ENCODE data around the gene FHDC1. TPM values are rescaled to one million over a fixed set of nuclear protein-coding genes. Genes with fewer than 3 reads are reported as not detected.

The FHDC1 gene
- total RNA-seq, 1 donor from 2014 or later: 0.75 TPM

DNA sequence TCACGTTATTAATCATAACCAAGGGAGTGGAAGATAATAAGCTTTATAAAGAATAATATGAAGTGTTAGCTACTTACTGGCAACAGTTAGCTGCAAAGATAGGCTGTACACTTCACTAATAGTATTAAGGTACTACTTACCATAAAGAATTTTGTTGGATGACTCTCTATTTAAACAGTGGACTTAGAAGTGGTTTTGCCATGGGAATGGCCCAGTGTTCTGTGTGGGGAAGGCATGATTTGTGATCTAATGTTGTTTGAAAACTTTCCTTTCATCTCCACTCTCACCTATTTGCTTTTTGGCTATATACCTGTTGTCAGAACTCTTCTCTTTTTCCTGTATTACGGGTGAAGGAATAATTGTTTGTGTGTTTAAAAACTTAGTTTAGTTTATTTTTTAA lies 23.0 kb downstream of the FHDC1 start:
- DNase-seq (ENCODE audit: low spot score in 2 of 2): no peak
- H3K27ac ChIP-seq: no peak overlapping the region
- TF ChIP-seq, protein P1, sequence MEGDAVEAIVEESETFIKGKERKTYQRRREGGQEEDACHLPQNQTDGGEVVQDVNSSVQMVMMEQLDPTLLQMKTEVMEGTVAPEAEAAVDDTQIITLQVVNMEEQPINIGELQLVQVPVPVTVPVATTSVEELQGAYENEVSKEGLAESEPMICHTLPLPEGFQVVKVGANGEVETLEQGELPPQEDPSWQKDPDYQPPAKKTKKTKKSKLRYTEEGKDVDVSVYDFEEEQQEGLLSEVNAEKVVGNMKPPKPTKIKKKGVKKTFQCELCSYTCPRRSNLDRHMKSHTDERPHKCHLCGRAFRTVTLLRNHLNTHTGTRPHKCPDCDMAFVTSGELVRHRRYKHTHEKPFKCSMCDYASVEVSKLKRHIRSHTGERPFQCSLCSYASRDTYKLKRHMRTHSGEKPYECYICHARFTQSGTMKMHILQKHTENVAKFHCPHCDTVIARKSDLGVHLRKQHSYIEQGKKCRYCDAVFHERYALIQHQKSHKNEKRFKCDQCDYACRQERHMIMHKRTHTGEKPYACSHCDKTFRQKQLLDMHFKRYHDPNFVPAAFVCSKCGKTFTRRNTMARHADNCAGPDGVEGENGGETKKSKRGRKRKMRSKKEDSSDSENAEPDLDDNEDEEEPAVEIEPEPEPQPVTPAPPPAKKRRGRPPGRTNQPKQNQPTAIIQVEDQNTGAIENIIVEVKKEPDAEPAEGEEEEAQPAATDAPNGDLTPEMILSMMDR (IDR thresholded peaks at IDR 0.05): no peak
- intact Hi-C loops (cut with DNase I): no loop called here
- H3K9me3 ChIP-seq: no peaks in the 10 kb centered on the region
- no peaks in the 10 kb centered on the region for H3K4me1 ChIP-seq
- H3K27me3 ChIP-seq: no peaks in the 10 kb centered on the region
- no peaks in the 10 kb centered on the region for H3K36me3 ChIP-seq
- H3K4me3 ChIP-seq: no peak overlapping the region

DNA sequence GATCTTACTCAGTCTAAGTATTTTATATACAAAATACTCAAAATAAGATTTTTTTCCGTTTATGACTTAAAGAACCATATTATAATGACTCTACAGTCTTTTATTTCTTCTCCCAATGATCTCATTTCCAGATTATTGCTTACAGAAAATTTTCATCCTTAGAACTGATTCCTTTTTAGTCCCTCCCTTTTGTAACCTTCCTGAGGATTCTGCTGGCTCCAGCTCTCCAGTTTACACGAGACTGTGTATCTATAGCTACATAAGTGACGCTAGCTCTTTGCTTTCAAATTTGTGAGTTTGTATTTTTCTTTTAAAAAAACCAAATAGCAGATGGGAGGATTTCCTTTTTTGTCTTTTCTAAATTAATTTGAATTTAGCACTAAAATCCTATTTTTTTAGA lies 24.0 kb downstream of the FHDC1 start:
- intact Hi-C loops (cut with DNase I): no loop called here
- Histone ChIP-seq H3K27ac (no peak overlapping the region), H3K27me3 (no peaks in the 10 kb centered on the region)

DNA sequence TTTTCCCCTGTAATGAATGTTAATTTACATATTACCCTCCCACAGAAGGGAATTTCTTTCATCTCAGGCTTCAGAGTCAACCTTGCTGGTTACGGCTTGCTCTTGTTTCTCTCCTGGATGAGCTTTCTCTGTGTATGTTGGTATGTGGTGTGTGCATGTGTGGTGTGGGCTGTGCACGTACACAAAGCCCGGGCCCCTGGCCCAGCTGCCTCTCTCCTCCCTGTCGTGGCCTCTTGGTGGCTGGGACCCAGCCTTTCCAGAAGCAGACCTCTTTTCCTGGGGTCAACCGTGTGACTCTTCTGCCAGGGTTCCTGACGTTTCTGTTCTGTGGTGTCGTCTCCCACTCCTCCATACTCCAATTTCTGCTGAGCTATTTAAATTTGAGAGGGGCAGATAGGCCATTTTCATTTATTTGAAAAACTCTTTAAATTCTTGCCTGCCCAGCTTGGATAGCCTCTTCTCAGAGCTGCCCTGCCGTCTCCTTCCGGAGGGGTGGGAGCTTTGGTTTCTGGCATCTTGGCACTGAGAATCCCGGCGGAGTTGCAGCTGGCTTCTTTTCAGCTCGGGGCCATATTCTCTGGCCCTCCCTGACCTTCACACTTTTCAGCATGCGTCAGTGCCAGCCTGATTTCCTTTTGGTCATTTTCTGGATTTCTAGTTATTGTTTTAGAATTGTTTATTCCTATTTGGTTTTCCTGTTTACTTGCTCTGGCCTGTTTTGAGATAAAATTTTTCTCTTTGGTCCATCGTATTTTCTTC lies 25.1 kb downstream of the FHDC1 start:
- Histone ChIP-seq H3K4me3 (no peak overlapping the region), H3K27ac (peak overlapping the region; percentile 33 to 49), H3K36me3 (no peaks in the 10 kb centered on the region), H3K27me3 (no peaks in the 10 kb centered on the region), H3K4me1 (no peaks in the 10 kb centered on the region), H3K9me3 (no peaks in the 10 kb centered on the region)
- intact Hi-C loops (cut with DNase I): no loop called here
- DNase-seq (ENCODE audit: low spot score in 2 of 2): no peak
- TF ChIP-seq, protein P1 (IDR thresholded peaks at IDR 0.05): no peak

More for the DNA sequence above, 24.0 kb downstream of the FHDC1 start:
- H3K9me3 ChIP-seq: no peaks in the 10 kb centered on the region
- TF ChIP-seq, protein P1 (IDR thresholded peaks at IDR 0.05): no peak
- no peaks in the 10 kb centered on the region for H3K36me3 ChIP-seq
- H3K4me3 ChIP-seq: no peak overlapping the region
- no peak for DNase-seq (ENCODE audit: low spot score in 2 of 2)
- H3K4me1 ChIP-seq: no peaks in the 10 kb centered on the region

DNA sequence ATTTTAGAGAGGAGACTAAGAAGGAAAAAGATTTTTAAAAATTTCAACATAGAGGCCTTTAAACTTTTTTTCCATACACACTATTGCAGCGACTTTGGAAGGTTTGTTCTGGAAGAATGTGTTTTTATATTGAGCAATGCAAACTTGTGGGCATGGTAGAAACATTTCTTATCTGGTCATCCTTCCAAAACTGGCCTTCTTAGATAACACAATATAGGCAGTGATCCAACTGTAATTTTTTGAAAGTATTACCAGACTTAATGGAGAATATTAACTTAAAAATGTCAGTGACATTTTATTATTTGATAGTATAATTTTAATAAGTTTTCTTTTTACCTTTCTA lies 25.6 kb downstream of the FHDC1 start:
- intact Hi-C loops (cut with DNase I): no loop called here
- Histone ChIP-seq H3K27ac (peak overlapping the region; percentile 33 to 49), H3K27me3 (no peaks in the 10 kb centered on the region), H3K4me1 (no peaks in the 10 kb centered on the region), H3K36me3 (no peaks in the 10 kb centered on the region), H3K4me3 (no peak overlapping the region), H3K9me3 (no peaks in the 10 kb centered on the region)
- TF ChIP-seq, protein P1 (IDR thresholded peaks at IDR 0.05): no peak
- DNase-seq (ENCODE audit: low spot score in 2 of 2): no peak

DNA sequence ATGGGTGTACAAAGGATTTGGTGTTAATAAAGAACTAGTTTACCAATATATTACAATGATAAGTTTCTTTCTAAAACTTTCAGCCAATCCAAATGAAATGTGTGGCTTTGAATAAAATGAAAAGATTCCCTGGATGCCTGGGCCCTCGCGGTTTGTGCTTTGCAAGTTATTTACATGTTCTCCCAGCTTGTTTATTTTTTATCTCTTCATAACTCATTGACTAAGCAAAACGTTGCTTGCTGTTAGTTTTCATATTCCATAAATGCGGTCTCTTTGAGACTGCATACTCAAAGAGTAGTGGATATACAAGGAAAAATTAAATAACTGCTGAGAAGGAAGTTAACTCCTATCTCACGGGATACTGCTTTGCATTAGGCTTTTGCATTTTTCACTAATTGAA lies 26.0 kb downstream of the FHDC1 start:
- no peaks in the 10 kb centered on the region for H3K36me3 ChIP-seq
- TF ChIP-seq, protein P1 (IDR thresholded peaks at IDR 0.05): no peak
- no peaks in the 10 kb centered on the region for H3K9me3 ChIP-seq
- H3K27me3 ChIP-seq: no peaks in the 10 kb centered on the region
- H3K27ac ChIP-seq: no peak overlapping the region
- no peak overlapping the region for H3K4me3 ChIP-seq
- no peak for DNase-seq (ENCODE audit: low spot score in 2 of 2)
- no peaks in the 10 kb centered on the region for H3K4me1 ChIP-seq
- intact Hi-C loops (cut with DNase I): no loop called here

DNA sequence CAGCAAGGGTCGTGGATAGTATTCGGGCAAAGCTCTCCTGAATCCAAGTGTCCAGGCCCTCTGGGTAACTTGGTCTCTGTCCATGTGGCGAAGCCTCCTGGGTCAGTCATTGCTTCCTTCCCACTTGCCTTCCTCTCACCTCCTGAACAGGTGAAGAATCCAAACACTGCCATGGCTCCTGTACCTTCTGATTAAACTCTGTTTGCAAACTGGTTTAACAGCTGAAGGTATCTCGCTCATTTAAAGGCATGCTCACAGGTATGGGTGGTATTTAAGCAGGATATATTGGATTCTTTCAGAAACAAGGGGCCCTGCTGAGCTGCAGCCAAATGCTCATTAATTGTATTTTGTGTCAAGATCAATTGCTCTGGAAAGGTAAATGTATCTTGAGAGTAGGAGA lies 28.2 kb downstream of the FHDC1 start:
- Histone ChIP-seq H3K27ac (no peak overlapping the region), H3K9me3 (no peaks in the 10 kb centered on the region), H3K4me3 (no peak overlapping the region), H3K4me1 (no peaks in the 10 kb centered on the region), H3K36me3 (no peaks in the 10 kb centered on the region), H3K27me3 (no peaks in the 10 kb centered on the region)
- intact Hi-C loops (cut with DNase I): no loop called here
- DNase-seq (ENCODE audit: low spot score in 2 of 2): no peak
- TF ChIP-seq, protein P1 (IDR thresholded peaks at IDR 0.05): no peak

All from ascending aorta (tissue), 2 donors.